A549 (cell line): ENCODE results near the gene TACC2. TPM values are rescaled to one million over a fixed set of nuclear protein-coding genes. Genes with fewer than 3 reads are reported as not detected.

Source experiments
- ATAC-seq, 2 experiments: fragments of 200-7000 bp in 1 of 2; fragments of >200 bp in 1 of 2; cut with Nextera tagmentation in 1 of 2; cut with Tn5 transposase in 1 of 2; 3 replicates each; pipeline versions ENCODE4 v1.8.0 to v1.9.1; 2018 to 2020; ENCODE audit warnings: mild to moderate bottlenecking in 1 of 2, moderate library complexity in 1 of 2
- CTCF ChIA-PET: fragments of 300-600 bp; sonication (Branson Sonifier 250); formaldehyde crosslinking; extraction: SDS; loops from one replicate; lab custom pipeline; 2021; ENCODE audit warnings: antibody characterized with exemption, inconsistent platforms; lab: Yijun Ruan, JAX
- POLR2A ChIA-PET: fragments of 350-600 bp; formaldehyde crosslinking; extraction: SDS; loops from one replicate; lab custom pipeline; 2021; ENCODE audit warnings: antibody characterized with exemption, inconsistent platforms; lab: Yijun Ruan, JAX
- DNase-seq, 2 experiments: peaks; one replicate each; pipeline versions ENCODE4 v3.0.0 to v3.0.0-alpha.2; 2011 to 2016; ENCODE audit warnings: low read depth in 1 of 2, low spot score in 1 of 2
- FAIRE-seq: peaks from 2 replicates; lab custom pipeline; 2011; peaks lifted over from hg19 to GRCh38; lab: Jason Lieb, UNC
- H3K27ac ChIP-seq, 2 experiments: fragments of >200 bp; sonication (Bioruptor Twin); formaldehyde crosslinking; 3 replicates each; pipeline ENCODE4 v1.5.1; 2016 to 2017
- H3K4me1 ChIP-seq: fragments of >200 bp; sonication (Bioruptor Twin); formaldehyde crosslinking; 3 replicates; pipeline ENCODE4 v1.6.1; 2016
- H3K4me2 ChIP-seq: fragments of >200 bp; sonication (Bioruptor Twin); formaldehyde crosslinking; 3 replicates; pipeline ENCODE4 v1.6.1; 2016
- H3K4me3 ChIP-seq: fragments of >200 bp; sonication (Bioruptor Twin); formaldehyde crosslinking; 3 replicates; pipeline ENCODE4 v1.5.1; 2016
- H3K9me3 ChIP-seq: fragments of >200 bp; sonication (Bioruptor Twin); formaldehyde crosslinking; 3 replicates; pipeline ENCODE4 v1.6.1; 2016
- CBX2 ChIP-seq: fragments of 200-600 bp; sonication (generic); IDR thresholded peaks from 2 replicates; pipeline ENCODE4 v1.6.1; 2016; ENCODE audit warnings: low read depth, mild to moderate bottlenecking, borderline replicate concordance
- CBX8 ChIP-seq: fragments of 200-600 bp; sonication (generic); IDR thresholded peaks from 2 replicates; pipeline ENCODE4 v1.6.1; 2016
- CEBPB ChIP-seq, 2 experiments: fragments of >200 bp in 1 of 2; sonication (Bioruptor Twin) in 1 of 2; formaldehyde crosslinking in 1 of 2; IDR thresholded peaks; 2 replicates each; pipeline ENCODE4 v1.6.1; 2012 to 2016
- CHD2 ChIP-seq: fragments of 150-350 bp; IDR thresholded peaks from 2 replicates; pipeline ENCODE4 v1.6.1; 2014; ENCODE audit warnings: low read length; ENCODE audit not compliant: partially characterized antibody
- CHD4 ChIP-seq: fragments of 200-600 bp; sonication (generic); IDR thresholded peaks from 2 replicates; pipeline ENCODE4 v1.6.1; 2016; ENCODE audit warnings: antibody characterized with exemption, mild to moderate bottlenecking, borderline replicate concordance
- EHMT2 ChIP-seq: fragments of 200-600 bp; sonication (generic); IDR thresholded peaks from 2 replicates; pipeline ENCODE4 v1.6.1; 2016; ENCODE audit warnings: antibody characterized with exemption, low read depth, mild to moderate bottlenecking, moderate library complexity
- FOSL2 ChIP-seq, 2 experiments: fragments of 450-650 bp in 1 of 2; fragments of >200 bp in 1 of 2; sonication (Bioruptor Twin) in 1 of 2; formaldehyde crosslinking; IDR thresholded peaks; 2 replicates each; pipeline versions ENCODE4 v1.5.0 to v1.6.1; 2016 to 2020; ENCODE audit warnings: mild to moderate bottlenecking in 1 of 2, moderate library complexity in 1 of 2
- FOXS1 ChIP-seq: fragments of 250-450 bp; sonication (Bioruptor Pico); IDR thresholded peaks from 2 replicates; pipeline ENCODE4 v1.5.0; 2020; ENCODE audit warnings: mild to moderate bottlenecking, moderate library complexity
- HOXB13 ChIP-seq: fragments of 250-450 bp; sonication (Bioruptor Pico); IDR thresholded peaks from 2 replicates; pipeline ENCODE4 v1.5.0; 2020; ENCODE audit warnings: low read depth, mild to moderate bottlenecking, moderate library complexity
- KDM1A ChIP-seq: fragments of 200-600 bp; sonication (generic); IDR thresholded peaks from 2 replicates; pipeline ENCODE4 v1.6.1; 2016; ENCODE audit warnings: low read depth, mild to moderate bottlenecking
- MAX ChIP-seq: IDR thresholded peaks from 2 replicates; pipeline ENCODE4 v1.6.1; 2012
- NFE2L2 ChIP-seq: fragments of 150-350 bp; conservative IDR thresholded peaks from 2 replicates; pipeline ENCODE4 v1.6.1; 2014; ENCODE audit warnings: low read length
- PBX3 ChIP-seq: IDR thresholded peaks from 2 replicates; pipeline ENCODE4 v1.6.1; 2012
- SMC3 ChIP-seq: fragments of >200 bp; sonication (Bioruptor Twin); formaldehyde crosslinking; IDR thresholded peaks from 3 replicates; pipeline ENCODE4 v1.6.1; 2018; ENCODE audit warnings: inconsistent platforms
- SREBF2 ChIP-seq: fragments of 450-650 bp; IDR thresholded peaks from 2 replicates; pipeline ENCODE4 v1.6.1; 2014; ENCODE audit warnings: mild to moderate bottlenecking, moderate library complexity
- ZC3H11A ChIP-seq: fragments of 450-650 bp; IDR thresholded peaks from 2 replicates; pipeline ENCODE4 v1.6.1; 2014; ENCODE audit warnings: antibody characterized with exemption, mild to moderate bottlenecking
- ZNF302 ChIP-seq: fragments of 250-450 bp; sonication (Bioruptor Pico); IDR thresholded peaks from 2 replicates; pipeline ENCODE4 v1.9.0; 2021; ENCODE audit warnings: inconsistent platforms, mild to moderate bottlenecking, moderate library complexity
- WGBS: methylation state at CpG from one replicate; pipeline ENCODE4 v1.1.6; 2017; ENCODE audit errors: missing lambda C conversion rate; 5-methylcytosine and 5-hydroxymethylcytosine counted together
- polyA plus RNA-seq, 4 experiments: library from polyadenylated mRNA; depleted of rRNA in 3 of 4; stranded (reverse); fragments of >200 nt; fragmentation: RNase III in 1 of 4; extraction: RNeasy Plus Mini Kit Qiagen cat#74134 plus additional on column Dnase treatment in 1 of 4; gene quantifications; 2 replicates in 3 of 4; 3 replicates in 1 of 4; pipeline ENCODE4 v1.2.3, GENCODE V29; 2011 to 2017
- TF ChIP-seq, protein P1 (sequence below): fragments of 200-600 bp; sonication (generic); IDR thresholded peaks from 2 replicates; pipeline ENCODE4 v1.6.1; 2016; ENCODE audit warnings: antibody characterized with exemption, mild to moderate bottlenecking, moderate library complexity
- TF ChIP-seq, protein P2 (sequence below): IDR thresholded peaks from 2 replicates; pipeline ENCODE4 v1.6.1; 2012; ENCODE audit warnings: low read depth, borderline replicate concordance

TACC2 gene
- polyA plus RNA-seq, 2 of the 4 experiments (the other 2 are of a cell fraction): 83.3 to 128 TPM

- FAIRE-seq: no peak
- peak; percentile 91 to 97 for TF ChIP-seq CEBPB (IDR thresholded peaks at IDR 0.05)
- no peak for TF ChIP-seq SMC3
- TF ChIP-seq CHD2: no peak
- TF ChIP-seq, protein P1, sequence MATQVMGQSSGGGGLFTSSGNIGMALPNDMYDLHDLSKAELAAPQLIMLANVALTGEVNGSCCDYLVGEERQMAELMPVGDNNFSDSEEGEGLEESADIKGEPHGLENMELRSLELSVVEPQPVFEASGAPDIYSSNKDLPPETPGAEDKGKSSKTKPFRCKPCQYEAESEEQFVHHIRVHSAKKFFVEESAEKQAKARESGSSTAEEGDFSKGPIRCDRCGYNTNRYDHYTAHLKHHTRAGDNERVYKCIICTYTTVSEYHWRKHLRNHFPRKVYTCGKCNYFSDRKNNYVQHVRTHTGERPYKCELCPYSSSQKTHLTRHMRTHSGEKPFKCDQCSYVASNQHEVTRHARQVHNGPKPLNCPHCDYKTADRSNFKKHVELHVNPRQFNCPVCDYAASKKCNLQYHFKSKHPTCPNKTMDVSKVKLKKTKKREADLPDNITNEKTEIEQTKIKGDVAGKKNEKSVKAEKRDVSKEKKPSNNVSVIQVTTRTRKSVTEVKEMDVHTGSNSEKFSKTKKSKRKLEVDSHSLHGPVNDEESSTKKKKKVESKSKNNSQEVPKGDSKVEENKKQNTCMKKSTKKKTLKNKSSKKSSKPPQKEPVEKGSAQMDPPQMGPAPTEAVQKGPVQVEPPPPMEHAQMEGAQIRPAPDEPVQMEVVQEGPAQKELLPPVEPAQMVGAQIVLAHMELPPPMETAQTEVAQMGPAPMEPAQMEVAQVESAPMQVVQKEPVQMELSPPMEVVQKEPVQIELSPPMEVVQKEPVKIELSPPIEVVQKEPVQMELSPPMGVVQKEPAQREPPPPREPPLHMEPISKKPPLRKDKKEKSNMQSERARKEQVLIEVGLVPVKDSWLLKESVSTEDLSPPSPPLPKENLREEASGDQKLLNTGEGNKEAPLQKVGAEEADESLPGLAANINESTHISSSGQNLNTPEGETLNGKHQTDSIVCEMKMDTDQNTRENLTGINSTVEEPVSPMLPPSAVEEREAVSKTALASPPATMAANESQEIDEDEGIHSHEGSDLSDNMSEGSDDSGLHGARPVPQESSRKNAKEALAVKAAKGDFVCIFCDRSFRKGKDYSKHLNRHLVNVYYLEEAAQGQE: no peak
Observed at GRCh38 chr10:122301055-122301810, 312.3 kb downstream of the TACC2 start.

GRCh38 chr10:122301811-122302115 is 312.8 kb downstream of the TACC2 start:
- TF ChIP-seq CBX2 (no peak), HOXB13 (CRISPR knock-in tag) (no peak), SMC3 (no peak), CBX8 (no peak), PBX3 (no peak), FOXS1 (CRISPR knock-in tag) (no peak), CHD4 (no peak)
- TF ChIP-seq, protein P2, sequence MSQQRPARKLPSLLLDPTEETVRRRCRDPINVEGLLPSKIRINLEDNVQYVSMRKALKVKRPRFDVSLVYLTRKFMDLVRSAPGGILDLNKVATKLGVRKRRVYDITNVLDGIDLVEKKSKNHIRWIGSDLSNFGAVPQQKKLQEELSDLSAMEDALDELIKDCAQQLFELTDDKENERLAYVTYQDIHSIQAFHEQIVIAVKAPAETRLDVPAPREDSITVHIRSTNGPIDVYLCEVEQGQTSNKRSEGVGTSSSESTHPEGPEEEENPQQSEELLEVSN: no peak
- ATAC-seq (no peak), FAIRE-seq (no peak), DNase-seq (no peak)
- Histone ChIP-seq H3K27ac (peak overlapping the region in 1 of 2 experiments; percentile 68; a peak in 3 of 6 replicates), H3K4me3 (no peak overlapping the region), H3K4me2 (no peak overlapping the region), H3K4me1 (peaks cover 21% of the 10 kb centered on the region), H3K9me3 (no peaks in the 10 kb centered on the region; the same call in 2 of the 3 replicates)
- CTCF ChIA-PET: interaction anchor here (0.8 to 5.8 kb wide), 10 partner anchors 9 to 402 kb away, joined by 3 to 57 read pairs (median 8); partner anchors contain the start of gene DMBT1
- 96% methylated on average over 4 of the region's 7 CpGs for WGBS
- POLR2A ChIA-PET: interaction anchor here (0.7 to 1.5 kb wide), 2 partner anchors 9 to 73 kb away, joined by 3 read pairs; partner anchors contain the start of gene PLEKHA1

More at GRCh38 chr10:122301055-122301810, 312.3 kb downstream of the TACC2 start:
- CTCF ChIA-PET: interaction anchor here (0.8 to 5.8 kb wide), 10 partner anchors 10 to 403 kb away, joined by 3 to 57 read pairs (median 8); partner anchors contain the start of gene DMBT1
- peak overlapping the region; percentile 4 to 68; a peak in 3 of 6 replicates for H3K27ac ChIP-seq
- DNase-seq (no peak), ATAC-seq (peak in 1 of 2 experiments; percentile 4; a peak in 1 of 6 replicates)
- H3K4me3 ChIP-seq: no peak overlapping the region
- peaks cover 19% of the 10 kb centered on the region for H3K4me1 ChIP-seq
- H3K4me2 ChIP-seq: peak overlapping the region; percentile 34; the same call in 2 of the 3 replicates
- WGBS: 65% methylated on average over 12 of the region's 12 CpGs
- no peaks in the 10 kb centered on the region; the same call in 2 of the 3 replicates for H3K9me3 ChIP-seq
- POLR2A ChIA-PET: interaction anchor here (0.7 to 1.5 kb wide), 2 partner anchors 10 to 73 kb away, joined by 3 read pairs; partner anchors contain the start of gene PLEKHA1

- CTCF ChIA-PET: interaction anchor here (0.7 to 5.8 kb wide), 11 partner anchors 9 to 402 kb away, joined by 3 to 57 read pairs (median 7); partner anchors contain the start of gene DMBT1
- H3K9me3 ChIP-seq: no peaks in the 10 kb centered on the region; the same call in 2 of the 3 replicates
- POLR2A ChIA-PET: interaction anchor here (1.5 kb wide), 1 partner anchor 72 kb away, joined by 3 read pairs; the partner anchor contains the start of gene PLEKHA1
- no peak for ATAC-seq
- H3K4me1 ChIP-seq: peaks cover 26% of the 10 kb centered on the region
- H3K27ac ChIP-seq: peak overlapping the region in 1 of 2 experiments; percentile 68; a peak in 3 of 6 replicates
- H3K4me2 ChIP-seq: no peak overlapping the region
- no peak for DNase-seq
- WGBS: 90% methylated on average over 4 of the region's 4 CpGs
- TF ChIP-seq NFE2L2: no peak
- TF ChIP-seq KDM1A: no peak
- no peak for TF ChIP-seq EHMT2
- TF ChIP-seq CHD2: no peak
- TF ChIP-seq MAX: no peak
- no peak for TF ChIP-seq FOSL2 (IDR thresholded peaks at IDR 0.05)
- TF ChIP-seq FOSL2 (CRISPR knock-in tag; IDR thresholded peaks at IDR 0.05): no peak
- TF ChIP-seq CBX8: no peak
- no peak for TF ChIP-seq FOXS1 (CRISPR knock-in tag)
- TF ChIP-seq ZC3H11A: no peak
- TF ChIP-seq ZNF302 (CRISPR knock-in tag): no peak
- no peak for TF ChIP-seq SREBF2
- no peak for FAIRE-seq
- H3K4me3 ChIP-seq: no peak overlapping the region
Observed at GRCh38 chr10:122302315-122302714, 313.4 kb downstream of the TACC2 start.
